KOPT-K1 (cell line): Measurements from ENCODE around the gene HIVEP3.

ENCODE experiments used
- H3K27ac ChIP-seq: fragments of 200-600 bp; sonication (generic); 2 replicates; pipeline ENCODE4 v1.5.1; 2016; ENCODE audit warnings: antibody characterized with exemption, mild to moderate bottlenecking, low read depth, low read length; ENCODE audit not compliant: poor library complexity, severe bottlenecking
- H3K36me3 ChIP-seq: fragments of 200-600 bp; sonication (generic); 2 replicates; pipeline ENCODE4 v1.5.1; 2017; ENCODE audit warnings: antibody characterized with exemption, mild to moderate bottlenecking, low read length, moderate library complexity; ENCODE audit not compliant: insufficient read depth
- H3K9me3 ChIP-seq: fragments of 200-600 bp; sonication (generic); 2 replicates; pipeline ENCODE4 v1.5.1; 2017; ENCODE audit warnings: antibody characterized with exemption, low read length, mild to moderate bottlenecking; ENCODE audit not compliant: insufficient read depth, poor library complexity, severe bottlenecking

HIVEP3 gene

GRCh38 chr1:41662765-41663437 is 255.8 kb downstream of the HIVEP3 start:
- Histone ChIP-seq H3K36me3 (peaks cover 6% of the 10 kb centered on the region; the same call in 1 of the 2 replicates), H3K27ac (peak overlapping the region; percentile 93), H3K9me3 (no peaks in the 10 kb centered on the region)

GRCh38 chr1:41662061-41662764 is 256.5 kb downstream of the HIVEP3 start:
- Histone ChIP-seq H3K36me3 (peaks cover 6% of the 10 kb centered on the region; the same call in 1 of the 2 replicates), H3K27ac (peak overlapping the region; percentile 64), H3K9me3 (no peaks in the 10 kb centered on the region)

- no peaks in the 10 kb centered on the region for H3K9me3 ChIP-seq
- H3K27ac ChIP-seq = peak overlapping the region; percentile 64
- H3K36me3 ChIP-seq = peaks cover 6% of the 10 kb centered on the region; the same call in 1 of the 2 replicates
These were observed 257.2 kb downstream of the HIVEP3 start for GRCh38 chr1:41661428-41662060.

GRCh38 chr1:41660570-41661427 is 257.9 kb downstream of the HIVEP3 start:
- H3K36me3 ChIP-seq = peaks cover 6% of the 10 kb centered on the region; the same call in 1 of the 2 replicates
- H3K27ac ChIP-seq = peak overlapping the region; percentile 64
- no peaks in the 10 kb centered on the region for H3K9me3 ChIP-seq

GRCh38 chr1:41659903-41660302 is 258.8 kb downstream of the HIVEP3 start:
- Histone ChIP-seq H3K9me3 (no peaks in the 10 kb centered on the region), H3K36me3 (peaks cover 6% of the 10 kb centered on the region; the same call in 1 of the 2 replicates), H3K27ac (no peak overlapping the region)

GRCh38 chr1:41659159-41659495 is 259.6 kb downstream of the HIVEP3 start:
- H3K36me3 ChIP-seq = peaks cover 6% of the 10 kb centered on the region; the same call in 1 of the 2 replicates
- no peaks in the 10 kb centered on the region for H3K9me3 ChIP-seq
- H3K27ac ChIP-seq = peak overlapping the region; percentile 12

GRCh38 chr1:41658431-41659158 is 260.1 kb downstream of the HIVEP3 start:
- peak overlapping the region; percentile 12 for H3K27ac ChIP-seq
- peaks cover 6% of the 10 kb centered on the region; the same call in 1 of the 2 replicates for H3K36me3 ChIP-seq

GRCh38 chr1:41657679-41658295 is 260.9 kb downstream of the HIVEP3 start:
- Histone ChIP-seq H3K36me3 (peaks cover 6% of the 10 kb centered on the region; the same call in 1 of the 2 replicates), H3K9me3 (no peaks in the 10 kb centered on the region), H3K27ac (peak overlapping the region; percentile 12)

More at GRCh38 chr1:41658431-41659158, 260.1 kb downstream of the HIVEP3 start:
- H3K9me3 ChIP-seq = no peaks in the 10 kb centered on the region

GRCh38 chr1:41656825-41657500 is 261.8 kb downstream of the HIVEP3 start:
- Histone ChIP-seq H3K27ac (peak overlapping the region; percentile 42), H3K9me3 (no peaks in the 10 kb centered on the region), H3K36me3 (peaks cover 6% of the 10 kb centered on the region; the same call in 1 of the 2 replicates)

- Histone ChIP-seq H3K36me3 (peaks cover 6% of the 10 kb centered on the region; the same call in 1 of the 2 replicates), H3K27ac (peak overlapping the region; percentile 42), H3K9me3 (no peaks in the 10 kb centered on the region)
These were observed 262.7 kb downstream of the HIVEP3 start for GRCh38 chr1:41656068-41656467.

- peaks cover 6% of the 10 kb centered on the region; the same call in 1 of the 2 replicates for H3K36me3 ChIP-seq
These were observed 263.1 kb downstream of the HIVEP3 start for GRCh38 chr1:41655632-41656031.

GRCh38 chr1:41653574-41653973 is 265.1 kb downstream of the HIVEP3 start:
- Histone ChIP-seq H3K27ac (peak overlapping the region; percentile 36), H3K9me3 (no peaks in the 10 kb centered on the region), H3K36me3 (no peaks in the 10 kb centered on the region)

More at GRCh38 chr1:41655632-41656031, 263.1 kb downstream of the HIVEP3 start:
- Histone ChIP-seq H3K27ac (peak overlapping the region; percentile 42), H3K9me3 (no peaks in the 10 kb centered on the region)
